ENCODE results near the gene CSNK1G2. TPM values are rescaled to one million over a fixed set of nuclear protein-coding genes. Genes with fewer than 3 reads are reported as not detected.

Gene CSNK1G2
- total RNA-seq, 1 experiment from 2014 or later, result 100.0 TPM

- Histone ChIP-seq H4K5ac (ENCODE audit: insufficient read length, low read depth, low read length) (no peak overlapping the region), H3K9ac (ENCODE audit: extremely low read depth, insufficient read length, low read length) (no peak overlapping the region), H3K27me3 (ENCODE audit: insufficient read depth, low read length) (no peaks in the 10 kb centered on the region), H3K4me1 (ENCODE audit: insufficient read depth, low read length) (no peaks in the 10 kb centered on the region), H4K8ac (replicated peaks; ENCODE audit: insufficient read length, low read depth, low read length) (no peak overlapping the region), H2BK15ac (ENCODE audit: low read depth, low read length) (no peak overlapping the region), H2BK20ac (ENCODE audit: low read depth, low read length, poor library complexity, severe bottlenecking) (no peak overlapping the region), H3T11ph (ENCODE audit: low read length) (no peak overlapping the region), H3K23ac (ENCODE audit: insufficient read length, low read depth, low read length) (no peak overlapping the region), H4K20me1 (ENCODE audit: control insufficient read depth, insufficient read depth, insufficient read length) (no peaks in the 10 kb centered on the region), H3K4ac (ENCODE audit: low read depth, low read length) (no peak overlapping the region), H3K18ac (ENCODE audit: insufficient read length, low read depth, low read length) (no peak overlapping the region), H3K79me2 (ENCODE audit: insufficient read depth, low read length) (no peaks in the 10 kb centered on the region), H3K9me3 (ENCODE audit: control insufficient read depth, low read depth, low read length) (no peaks in the 10 kb centered on the region), H3K14ac (ENCODE audit: insufficient read depth, low read length) (no peak overlapping the region), H3K23me2 (ENCODE audit: insufficient read length, low read depth, low read length, poor library complexity, severe bottlenecking) (no peaks in the 10 kb centered on the region), H3K27ac (ENCODE audit: insufficient read length, low read depth, low read length) (no peak overlapping the region), H4K91ac (ENCODE audit: insufficient read length, low read depth, low read length) (no peak overlapping the region), H3K79me1 (ENCODE audit: insufficient read depth, low read depth, low read length, poor library complexity, severe bottlenecking) (no peaks in the 10 kb centered on the region), H2BK12ac (ENCODE audit: insufficient read length, low read depth, low read length) (no peak overlapping the region), H2AK5ac (ENCODE audit: insufficient read length, low read length) (no peak overlapping the region), H2BK5ac (ENCODE audit: insufficient read length, low read length) (no peak overlapping the region), H3K4me2 (ENCODE audit: insufficient read depth, insufficient read length, low read length) (no peak overlapping the region), H3K56ac (ENCODE audit: insufficient read length, low read depth, low read length) (no peak overlapping the region), H2AFZ (ENCODE audit: low read length) (no peak overlapping the region), H2BK120ac (ENCODE audit: low read depth, low read length, poor library complexity, severe bottlenecking) (no peak overlapping the region)
- Mint-ChIP-seq H3K4me1 (peaks cover 3 to 4% of the 10 kb centered on the region in 2 experiments), H3K27me3 (ENCODE audit: low read depth) (no peaks in the 10 kb centered on the region; the same call in 1 of the 2 replicates), H3K36me3 (ENCODE audit: insufficient read depth in 1 of 3, low read depth in 3 of 3) (peaks cover 36 to 70% (median 65%) of the 10 kb centered on the region in 3 experiments), H3K9me3 (peaks cover 5 to 10% of the 10 kb centered on the region in 2 experiments; a peak in 3 of 5 replicates), H3K4me3 (no peak overlapping the region), H3K27ac (no peak overlapping the region)
- DNase-seq, result no peak
- no CpG with 5 or more reads among the region's 52 CpGs for WGBS (ENCODE audit: extremely low coverage, insufficient read length, low lambda C conversion rate)
- no peak for TF ChIP-seq CTCF (conservative IDR thresholded peaks at IDR 0.05)
Measured at GRCh38 chr19:1998712-1999708, 58.0 kb downstream of the CSNK1G2 start.
